ENCODE results near the gene KNCN.

Gene KNCN

GRCh38 chr1:46568461-46568891 is 17.0 kb upstream of the KNCN start:
- DNase-seq, result no peak

GRCh38 chr1:46563341-46563740 is 11.9 kb upstream of the KNCN start:
- no peak for DNase-seq

DNA sequence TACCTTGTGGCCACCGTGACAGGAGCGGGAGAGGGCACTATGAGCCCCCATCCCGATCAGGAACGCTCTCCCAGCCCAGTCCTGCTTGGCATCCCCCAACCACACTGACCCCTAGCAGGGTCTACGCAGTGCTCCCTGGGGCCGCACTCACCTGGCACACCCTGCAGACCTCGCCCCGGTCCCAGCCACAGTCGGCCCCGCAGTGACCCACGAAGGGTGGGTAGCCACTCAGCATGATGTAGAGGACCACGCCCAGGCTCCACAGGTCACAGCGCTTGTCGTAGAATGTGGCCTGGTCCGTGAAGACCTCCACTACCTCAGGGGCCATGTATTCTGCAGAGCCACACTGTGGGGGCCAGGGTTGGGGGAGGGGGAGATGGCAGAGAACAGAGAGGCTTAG is 11.1 kb upstream of the KNCN start:
- DNase-seq, result no peak

GRCh38 chr1:46558966-46559365 is 7.5 kb upstream of the KNCN start:
- DNase-seq, result no peak

- peak; percentile 19 for DNase-seq
These were observed 6.9 kb upstream of the KNCN start for GRCh38 chr1:46558141-46558963.

- no peak for DNase-seq
These were observed 6.0 kb upstream of the KNCN start for GRCh38 chr1:46557403-46557802.

DNA sequence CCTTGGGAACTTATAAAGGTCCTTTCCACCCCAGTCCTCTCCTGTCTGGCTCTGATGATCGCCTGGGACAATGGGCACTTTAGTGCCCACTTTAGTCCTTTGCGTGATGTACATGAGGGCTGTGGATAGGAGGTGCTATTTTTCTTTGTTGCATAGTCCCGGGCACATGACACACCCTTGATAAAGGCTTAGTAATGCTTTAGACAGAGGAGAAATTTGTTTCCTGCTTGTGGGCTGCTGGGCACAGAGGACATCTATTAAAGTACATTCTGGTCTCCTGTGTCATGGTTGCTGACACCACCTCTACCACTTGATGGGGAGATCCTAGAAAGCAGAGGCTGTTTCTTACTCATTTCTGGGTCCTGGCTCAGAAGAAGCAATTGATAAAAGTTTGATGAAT is 5.4 kb upstream of the KNCN start:
- DNase-seq, result no peak

GRCh38 chr1:46555826-46556619 is 4.6 kb upstream of the KNCN start:
- no peak for DNase-seq

GRCh38 chr1:46554597-46555381 is 3.3 kb upstream of the KNCN start:
- no peak for DNase-seq

DNA sequence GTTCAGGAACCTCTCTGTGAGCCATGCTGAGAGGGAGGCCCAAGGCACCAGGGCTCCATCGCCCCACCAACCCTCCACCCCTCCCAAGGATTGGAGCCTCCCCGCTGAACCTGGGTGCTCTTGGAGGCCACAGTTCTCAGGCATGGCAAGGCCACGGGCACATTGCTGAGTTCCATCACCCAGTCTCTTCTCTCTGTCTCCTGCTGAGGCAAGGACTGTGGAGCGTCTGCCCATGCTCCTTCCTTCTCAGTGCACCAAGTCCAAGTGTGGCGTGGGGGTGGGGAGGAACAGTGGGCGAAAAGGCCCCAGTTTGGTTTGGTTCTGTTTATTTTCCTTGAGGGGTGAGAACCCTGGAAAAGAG is 2.8 kb upstream of the KNCN start:
- DNase-seq, result no peak

DNA sequence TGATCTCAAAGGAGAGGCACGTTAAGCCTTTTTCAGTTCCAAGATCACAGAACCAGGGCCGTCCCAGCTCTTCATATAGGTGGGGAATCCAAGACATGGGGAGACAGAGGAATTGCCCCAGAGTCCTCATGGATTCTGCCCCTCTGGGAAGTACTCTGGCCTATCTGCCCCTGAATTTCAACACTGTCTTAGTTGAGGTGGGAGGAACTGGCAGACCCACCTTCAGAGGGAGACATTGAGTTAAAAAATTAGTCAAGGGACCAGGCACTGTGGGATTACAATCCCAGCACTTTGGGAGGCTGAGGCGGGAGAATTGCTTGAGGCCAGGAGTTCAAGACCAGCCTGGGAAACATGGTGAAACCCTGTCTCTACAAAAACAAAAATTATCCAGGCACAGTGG is 2.1 kb upstream of the KNCN start:
- DNase-seq, result no peak

- DNase-seq, result no peak
These were observed 1.1 kb upstream of the KNCN start for GRCh38 chr1:46552357-46553237.

DNA sequence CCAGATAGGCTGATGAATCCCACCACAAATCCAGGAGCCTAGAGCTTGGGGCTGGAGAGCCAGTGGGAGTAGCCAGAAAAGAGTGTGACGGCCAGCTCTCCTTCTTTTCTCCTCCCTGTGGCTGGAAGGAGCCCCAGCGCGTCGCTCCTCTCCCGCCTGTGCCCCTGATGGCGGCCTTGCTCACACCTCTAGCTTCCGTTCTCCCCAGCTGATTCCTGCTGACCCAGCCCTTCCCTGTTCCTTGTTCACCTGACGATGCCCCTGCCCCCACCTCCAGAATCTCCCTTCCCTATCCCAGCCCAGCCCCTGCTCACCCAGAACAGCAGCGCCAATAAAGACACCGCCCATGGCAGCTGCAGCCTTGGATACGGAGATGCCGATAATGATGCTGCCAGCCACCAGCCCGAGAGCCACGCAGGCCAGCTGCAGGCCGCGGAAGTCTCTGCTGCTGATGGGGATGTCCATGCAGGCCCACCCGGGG is 656 bp downstream of the KNCN start:
- DNase-seq, result no peak

DNA sequence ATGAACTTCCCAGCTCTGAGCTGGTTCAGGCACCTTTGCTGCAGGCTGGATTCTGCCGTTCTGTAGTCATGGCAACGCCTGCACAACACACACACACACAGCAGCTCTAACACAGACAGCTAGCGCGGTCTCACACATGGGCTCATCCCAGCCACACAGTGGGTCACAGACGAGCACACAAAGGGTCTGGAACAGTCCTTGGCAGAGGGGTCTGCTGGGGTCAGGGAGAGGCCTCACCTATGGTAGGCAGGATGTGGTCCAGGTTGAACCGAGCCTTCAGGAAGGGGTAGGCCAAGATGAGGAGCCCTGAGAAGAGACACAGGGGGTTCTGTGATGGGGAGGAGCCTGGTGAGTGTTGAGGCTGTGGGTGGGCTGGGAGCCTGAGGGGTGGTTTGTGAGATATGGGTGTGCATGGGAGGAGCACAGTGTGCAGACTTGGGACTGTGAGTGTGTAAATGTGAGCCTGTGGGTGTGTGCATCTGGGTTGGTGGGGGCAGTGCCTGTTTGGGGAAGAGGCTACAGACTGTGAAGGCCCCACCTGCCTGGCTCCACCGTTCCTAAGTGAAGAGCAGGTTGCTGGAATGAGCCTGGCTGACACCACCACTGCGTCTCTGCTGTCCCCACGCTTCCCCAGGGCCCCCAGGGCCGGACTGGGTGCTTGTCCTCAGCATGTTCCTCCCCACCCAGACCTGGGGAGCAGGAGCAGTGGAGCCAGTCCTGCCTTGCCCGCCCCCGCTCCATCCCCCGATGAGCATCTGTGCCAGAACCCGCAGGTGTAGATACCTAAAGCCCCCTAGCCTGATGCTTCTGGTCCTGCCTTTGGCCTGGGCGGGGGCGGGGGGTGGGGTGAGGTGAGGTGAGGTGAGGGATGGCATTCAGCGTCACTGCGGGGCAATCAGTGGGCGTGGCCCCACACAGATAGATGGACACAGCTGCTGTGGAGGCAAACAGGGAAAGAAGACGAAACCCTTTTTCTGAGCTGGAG is 1.5 kb downstream of the KNCN start:
- DNase-seq, result peak; percentile 55

GRCh38 chr1:46547481-46548383 is 3.7 kb downstream of the KNCN start:
- peak; percentile 56 for DNase-seq

DNA sequence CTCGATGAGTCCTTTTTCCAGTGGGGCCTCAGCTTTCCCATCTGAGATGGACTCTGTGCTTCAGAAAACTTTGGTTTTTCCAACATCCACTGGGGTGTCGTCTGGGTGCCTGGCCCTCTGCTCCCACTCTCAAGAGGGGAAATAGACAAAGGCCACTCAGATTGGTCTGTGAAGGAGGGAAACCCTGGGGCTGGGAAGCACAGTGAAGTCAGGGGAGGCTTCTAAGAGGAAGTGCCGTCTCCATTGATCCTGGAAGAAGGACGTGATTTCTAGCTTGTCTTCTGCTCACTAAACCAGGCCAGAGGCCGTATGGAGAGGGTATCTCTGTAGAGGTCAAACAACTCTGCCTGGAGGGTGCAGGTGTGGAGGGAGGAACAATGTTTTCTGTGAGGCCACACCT is 5.2 kb downstream of the KNCN start:
- DNase-seq, result no peak

DNA sequence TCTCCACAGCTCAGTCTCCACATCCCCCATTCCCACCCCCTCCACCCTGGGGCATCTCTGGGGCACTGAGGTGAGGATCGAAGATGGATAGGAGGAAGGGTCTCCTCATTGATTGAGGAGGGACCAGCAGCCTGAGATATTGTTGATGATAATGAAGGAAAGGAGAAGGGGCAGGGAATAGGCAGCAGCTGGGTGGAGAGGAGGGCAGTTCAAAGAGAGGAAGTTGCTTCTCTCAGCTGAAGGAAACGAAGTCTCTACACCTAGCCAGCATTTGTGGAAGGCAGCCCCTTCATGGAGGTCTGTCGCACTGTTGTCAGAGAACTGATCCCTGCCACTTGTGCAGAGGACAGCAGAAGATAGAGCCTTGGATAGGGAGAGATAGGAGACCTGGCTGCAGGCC is 5.7 kb downstream of the KNCN start:
- no peak for DNase-seq

DNA sequence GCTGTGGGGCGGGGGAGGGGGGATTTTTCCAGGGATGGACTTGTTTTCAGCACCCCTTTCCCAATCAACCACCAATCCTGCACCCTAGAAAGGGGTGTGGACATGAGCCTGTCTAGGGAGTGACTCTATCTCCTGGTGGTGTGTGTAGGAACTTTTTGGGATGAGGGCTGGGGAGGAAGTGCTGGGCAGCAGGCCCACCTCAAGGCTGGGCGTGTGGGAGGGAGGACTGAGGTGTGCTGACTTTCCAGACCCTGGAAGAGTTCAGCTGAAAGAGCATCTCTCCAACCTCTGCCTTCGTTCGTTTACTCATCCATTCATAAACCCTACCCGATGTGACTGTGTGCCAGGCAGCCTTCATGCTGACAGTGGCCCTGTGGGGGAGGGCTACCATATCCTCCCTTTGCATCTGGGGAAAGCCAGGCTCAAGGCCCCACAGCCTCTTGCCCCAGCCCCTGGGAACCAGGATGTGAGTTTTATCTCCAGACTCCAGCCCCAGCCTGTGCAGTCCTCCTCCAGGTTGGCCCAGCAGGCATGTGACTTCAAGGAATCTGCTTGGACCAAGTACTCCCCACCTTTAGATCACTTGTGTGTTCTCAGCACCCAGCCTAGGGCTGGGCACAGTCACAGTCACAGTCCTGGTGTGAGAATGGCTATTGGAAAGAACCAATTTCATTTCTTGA is 6.7 kb downstream of the KNCN start:
- no peak for DNase-seq
